Stimulated activated CD8-positive, alpha-beta memory T cell treated with anti-CD3 and anti-CD28 coated beads, Interleukin-4, amount 100 ng/mL, for 24 hours (primary cell): ENCODE data around the gene THAP3.

Experiments
- DNase-seq: peaks from one replicate; pipeline ENCODE4 v3.0.0-alpha.2; 2020; ENCODE audit warnings: low read depth

The THAP3 gene

DNA sequence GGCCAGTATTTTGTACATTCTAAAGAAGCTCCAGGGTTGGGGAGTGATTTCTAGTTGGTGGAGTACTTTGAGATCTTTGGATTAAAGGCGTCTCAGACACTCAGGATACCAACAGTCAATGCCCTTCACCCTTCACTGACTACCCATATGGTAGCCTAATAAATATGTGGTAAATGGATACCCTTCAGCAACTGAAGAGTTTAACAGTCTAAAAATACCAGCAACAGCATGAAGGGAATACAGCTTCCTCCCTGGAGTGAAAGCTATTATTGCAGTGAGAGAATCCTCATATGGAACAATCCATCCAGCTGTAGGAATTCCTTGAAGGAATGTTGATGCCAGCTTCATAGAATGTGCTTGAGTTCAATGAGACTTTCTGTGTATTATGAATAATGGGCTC is 50.1 kb downstream of the THAP3 start:
- DNase-seq, result no peak

- DNase-seq, result no peak
Measured at GRCh38 chr1:6675941-6676340, 51.3 kb downstream of the THAP3 start.
